Hepatocyte (in vitro differentiated cells): ENCODE data around the gene CCNT1.

Source experiments
- CTCF ChIP-seq: fragments of 200-600 bp; sonication (generic); IDR thresholded peaks from 2 replicates; pipeline ENCODE4 v1.5.1; 2016; ENCODE audit warnings: antibody characterized with exemption, mild to moderate bottlenecking; ENCODE audit not compliant: poor library complexity
- EZH2 ChIP-seq: fragments of 200-600 bp; sonication (generic); IDR thresholded peaks from 2 replicates; pipeline ENCODE4 v1.6.1; 2016; ENCODE audit warnings: antibody characterized with exemption, mild to moderate bottlenecking, borderline replicate concordance
- EZH2phosphoT487 ChIP-seq: fragments of 200-600 bp; sonication (generic); IDR thresholded peaks from one replicate; pipeline ENCODE4 v1.6.1; 2018; ENCODE audit warnings: antibody characterized with exemption, mild to moderate bottlenecking, low read depth, moderate library complexity; ENCODE audit not compliant: unreplicated experiment, severe bottlenecking

- no peak for TF ChIP-seq CTCF
- no peak for TF ChIP-seq EZH2phosphoT487
- no peak for TF ChIP-seq EZH2
Observed at GRCh38 chr12:48739618-48740269, 23.2 kb upstream of the CCNT1 start.
